ENCODE measurements around the gene HAPLN3.

- TF ChIP-seq CTCF (IDR thresholded peaks at IDR 0.05; ENCODE audit: poor library complexity, severe bottlenecking): no peak
- TF ChIP-seq TAF1 (IDR thresholded peaks at IDR 0.05; ENCODE audit: low read depth): no peak
Measured at GRCh38 chr15:88909956-88910831, 14.8 kb upstream of the HAPLN3 start.

All from neural cell (in vitro differentiated cells).